DOHH2 (cell line): Measurements from ENCODE around the gene KDSR.

Source experiments
- H3F3A ChIP-seq: fragments of 200-600 bp; sonication (generic), shearing (Covaris generic); 2 replicates; pipeline ENCODE4 v1.6.0; 2016; ENCODE audit warnings: antibody characterized with exemption, mild to moderate bottlenecking; ENCODE audit not compliant: control insufficient read depth, insufficient read depth
- H3K27ac ChIP-seq: fragments of 200-600 bp; sonication (generic); 2 replicates; pipeline ENCODE4 v1.5.1; 2014; ENCODE audit warnings: low read depth, mild to moderate bottlenecking, low read length, moderate library complexity
- H3K27me3 ChIP-seq: fragments of 200-600 bp; sonication (generic); 2 replicates; pipeline ENCODE4 v1.6.1; 2014; ENCODE audit warnings: mild to moderate bottlenecking, low read length, mixed read lengths; ENCODE audit not compliant: control insufficient read depth
- H3K36me3 ChIP-seq: fragments of 200-600 bp; sonication (generic); 2 replicates; pipeline ENCODE4 v1.6.1; 2014; ENCODE audit warnings: mild to moderate bottlenecking, low read length, moderate library complexity, mixed read lengths; ENCODE audit not compliant: control insufficient read depth
- H3K4me1 ChIP-seq: fragments of 200-600 bp; sonication (generic); 2 replicates; pipeline ENCODE4 v1.6.1; 2014; ENCODE audit warnings: mild to moderate bottlenecking, low read length, mixed read lengths; ENCODE audit not compliant: control insufficient read depth
- H3K4me2 ChIP-seq: fragments of 200-600 bp; sonication (generic); 2 replicates; pipeline ENCODE4 v1.6.0; 2014; ENCODE audit warnings: mild to moderate bottlenecking, low read length, moderate library complexity
- H3K4me3 ChIP-seq: fragments of 200-600 bp; sonication (generic); 2 replicates; pipeline ENCODE4 v1.5.1; 2014; ENCODE audit warnings: mild to moderate bottlenecking, low read length, mixed read lengths
- H3K79me2 ChIP-seq: fragments of 200-600 bp; sonication (generic); 2 replicates; pipeline ENCODE4 v1.6.1; 2014; ENCODE audit warnings: mild to moderate bottlenecking, low read length, mixed read lengths; ENCODE audit not compliant: control insufficient read depth
- H3K9me2 ChIP-seq: fragments of 200-600 bp; sonication (generic); replicated peaks from 2 replicates; pipeline ENCODE4 v1.6.1; 2014; ENCODE audit warnings: mild to moderate bottlenecking, low read length, mixed read lengths; ENCODE audit not compliant: control insufficient read depth
- H3K9me3 ChIP-seq: fragments of 200-600 bp; sonication (generic); 2 replicates; pipeline ENCODE4 v1.6.1; 2014; ENCODE audit warnings: antibody characterized with exemption, low read length, mixed read lengths; ENCODE audit not compliant: control insufficient read depth, insufficient read depth
- H4K20me1 ChIP-seq: fragments of 200-600 bp; sonication (generic); 2 replicates; pipeline ENCODE4 v1.6.0; 2014; ENCODE audit warnings: low read depth, mild to moderate bottlenecking, antibody characterized with exemption, low read length, moderate library complexity; ENCODE audit not compliant: control insufficient read depth, insufficient read depth
- EZH2phosphoT487 ChIP-seq: fragments of 200-600 bp; sonication (generic); IDR thresholded peaks from 2 replicates; pipeline ENCODE4 v1.6.1; 2017; ENCODE audit warnings: borderline replicate concordance, mild to moderate bottlenecking, antibody characterized with exemption, low read length, moderate library complexity, mixed read lengths
- TF ChIP-seq, protein P1 (sequence below): fragments of 200-600 bp; sonication (generic); IDR thresholded peaks from one replicate; pipeline ENCODE4 v1.5.1; 2014; ENCODE audit warnings: antibody characterized with exemption, mild to moderate bottlenecking, low read depth, low read length; ENCODE audit not compliant: poor library complexity, severe bottlenecking

The KDSR gene

DNA sequence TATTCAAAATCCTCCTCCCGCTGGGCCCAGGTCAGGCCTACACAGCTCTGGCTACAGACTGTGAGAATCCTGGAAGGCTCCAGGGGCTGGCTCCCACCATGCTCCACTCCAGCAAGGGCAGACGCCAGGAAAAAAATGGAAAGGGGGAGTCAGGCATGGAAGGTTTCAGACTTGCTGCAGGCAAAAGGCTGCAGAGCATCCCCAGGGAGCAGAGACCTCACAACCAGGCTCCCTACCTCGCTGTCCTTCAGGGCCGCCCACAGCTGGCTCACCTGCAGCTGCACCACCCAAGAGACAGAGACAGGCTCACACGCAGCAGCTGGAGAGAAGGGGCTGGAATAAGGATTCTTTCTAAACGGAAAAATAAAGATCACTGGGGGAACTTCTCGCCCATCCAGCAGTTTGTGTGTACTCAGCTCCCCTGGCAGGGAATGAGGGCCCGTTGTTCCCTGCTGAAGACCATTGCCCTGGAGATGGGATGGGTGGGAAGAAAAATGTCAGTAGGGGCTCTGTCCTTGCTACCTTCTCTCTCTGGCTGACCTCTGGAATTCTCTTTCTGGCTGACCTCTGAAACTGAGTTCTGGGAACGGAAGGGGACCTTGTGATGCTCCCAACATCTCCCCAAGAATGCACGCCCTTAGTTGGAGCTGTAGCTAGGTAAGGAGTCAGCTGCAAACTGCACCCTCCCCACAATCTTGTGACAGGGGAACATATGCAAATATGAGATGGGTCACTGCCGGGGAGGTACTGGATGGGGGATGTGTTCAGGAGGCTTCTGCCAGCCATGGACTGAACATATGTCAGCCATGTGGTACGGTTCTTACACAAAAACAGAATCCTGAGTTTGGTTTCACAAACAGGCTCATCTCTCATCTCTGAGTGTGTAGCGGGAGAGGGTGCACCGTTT is 81.9 kb downstream of the KDSR start:
- Histone ChIP-seq H3K4me2 (peak overlapping the region; percentile 36), H4K20me1 (0 out of 2 replicates have a peak, but pooled peaks cover 12% of the 10 kb centered on the region)

DNA sequence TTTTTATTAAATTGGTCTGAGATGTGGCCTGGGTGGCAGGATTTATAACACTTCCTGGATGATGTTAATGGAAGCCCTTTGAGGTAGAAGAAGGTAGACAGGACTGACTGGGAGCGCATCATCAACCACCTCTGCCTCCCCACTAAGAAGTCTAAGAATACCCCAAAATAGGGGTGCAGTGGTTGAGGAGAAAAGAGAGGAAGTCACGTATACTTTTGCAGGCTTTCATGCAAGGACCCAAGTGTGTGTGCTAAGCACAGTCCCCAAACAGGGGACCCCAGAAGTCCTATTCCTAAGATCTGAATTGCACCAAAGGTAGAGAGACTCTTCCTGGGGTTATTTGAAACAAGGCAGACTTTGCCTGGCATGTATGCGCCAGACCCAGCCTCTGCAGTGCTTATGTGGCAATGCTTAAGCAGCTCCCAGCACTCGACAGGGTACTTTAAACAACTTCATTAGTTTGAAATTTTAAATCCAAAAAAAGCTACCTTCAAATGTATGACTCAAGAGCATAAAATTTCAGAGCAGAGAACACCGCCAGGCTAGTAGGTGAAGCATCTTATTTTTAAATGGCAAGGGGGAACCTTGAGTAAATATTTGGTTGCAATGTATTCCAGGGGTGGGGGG is 82.7 kb downstream of the KDSR start:
- H4K20me1 ChIP-seq, result 0 out of 2 replicates have a peak, but pooled peaks cover 12% of the 10 kb centered on the region
- peak overlapping the region; percentile 36 for H3K4me2 ChIP-seq
- H3K27ac ChIP-seq, result no peak overlapping the region
- no peaks in the 10 kb centered on the region for H3K27me3 ChIP-seq
- no peaks in the 10 kb centered on the region for H3F3A ChIP-seq
- no peak overlapping the region for H3K4me3 ChIP-seq
- H3K36me3 ChIP-seq, result peaks cover 92% of the 10 kb centered on the region
- no peaks in the 10 kb centered on the region for H3K9me3 ChIP-seq
- H3K4me1 ChIP-seq, result peaks cover 79% of the 10 kb centered on the region
- H3K9me2 ChIP-seq, result no peaks in the 10 kb centered on the region
- H3K79me2 ChIP-seq, result peaks cover 100% of the 10 kb centered on the region
- TF ChIP-seq, protein P1, sequence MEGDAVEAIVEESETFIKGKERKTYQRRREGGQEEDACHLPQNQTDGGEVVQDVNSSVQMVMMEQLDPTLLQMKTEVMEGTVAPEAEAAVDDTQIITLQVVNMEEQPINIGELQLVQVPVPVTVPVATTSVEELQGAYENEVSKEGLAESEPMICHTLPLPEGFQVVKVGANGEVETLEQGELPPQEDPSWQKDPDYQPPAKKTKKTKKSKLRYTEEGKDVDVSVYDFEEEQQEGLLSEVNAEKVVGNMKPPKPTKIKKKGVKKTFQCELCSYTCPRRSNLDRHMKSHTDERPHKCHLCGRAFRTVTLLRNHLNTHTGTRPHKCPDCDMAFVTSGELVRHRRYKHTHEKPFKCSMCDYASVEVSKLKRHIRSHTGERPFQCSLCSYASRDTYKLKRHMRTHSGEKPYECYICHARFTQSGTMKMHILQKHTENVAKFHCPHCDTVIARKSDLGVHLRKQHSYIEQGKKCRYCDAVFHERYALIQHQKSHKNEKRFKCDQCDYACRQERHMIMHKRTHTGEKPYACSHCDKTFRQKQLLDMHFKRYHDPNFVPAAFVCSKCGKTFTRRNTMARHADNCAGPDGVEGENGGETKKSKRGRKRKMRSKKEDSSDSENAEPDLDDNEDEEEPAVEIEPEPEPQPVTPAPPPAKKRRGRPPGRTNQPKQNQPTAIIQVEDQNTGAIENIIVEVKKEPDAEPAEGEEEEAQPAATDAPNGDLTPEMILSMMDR, result no peak
- no peak for TF ChIP-seq EZH2phosphoT487

More for the DNA sequence above, 81.9 kb downstream of the KDSR start:
- Histone ChIP-seq H3K27me3 (no peaks in the 10 kb centered on the region), H3K9me3 (no peaks in the 10 kb centered on the region), H3K79me2 (peaks cover 100% of the 10 kb centered on the region), H3F3A (no peaks in the 10 kb centered on the region), H3K4me3 (no peak overlapping the region), H3K9me2 (no peaks in the 10 kb centered on the region), H3K4me1 (peaks cover 83% of the 10 kb centered on the region), H3K36me3 (peaks cover 91% of the 10 kb centered on the region), H3K27ac (no peak overlapping the region)
- TF ChIP-seq EZH2phosphoT487, result no peak
- TF ChIP-seq, protein P1, result no peak

DNA sequence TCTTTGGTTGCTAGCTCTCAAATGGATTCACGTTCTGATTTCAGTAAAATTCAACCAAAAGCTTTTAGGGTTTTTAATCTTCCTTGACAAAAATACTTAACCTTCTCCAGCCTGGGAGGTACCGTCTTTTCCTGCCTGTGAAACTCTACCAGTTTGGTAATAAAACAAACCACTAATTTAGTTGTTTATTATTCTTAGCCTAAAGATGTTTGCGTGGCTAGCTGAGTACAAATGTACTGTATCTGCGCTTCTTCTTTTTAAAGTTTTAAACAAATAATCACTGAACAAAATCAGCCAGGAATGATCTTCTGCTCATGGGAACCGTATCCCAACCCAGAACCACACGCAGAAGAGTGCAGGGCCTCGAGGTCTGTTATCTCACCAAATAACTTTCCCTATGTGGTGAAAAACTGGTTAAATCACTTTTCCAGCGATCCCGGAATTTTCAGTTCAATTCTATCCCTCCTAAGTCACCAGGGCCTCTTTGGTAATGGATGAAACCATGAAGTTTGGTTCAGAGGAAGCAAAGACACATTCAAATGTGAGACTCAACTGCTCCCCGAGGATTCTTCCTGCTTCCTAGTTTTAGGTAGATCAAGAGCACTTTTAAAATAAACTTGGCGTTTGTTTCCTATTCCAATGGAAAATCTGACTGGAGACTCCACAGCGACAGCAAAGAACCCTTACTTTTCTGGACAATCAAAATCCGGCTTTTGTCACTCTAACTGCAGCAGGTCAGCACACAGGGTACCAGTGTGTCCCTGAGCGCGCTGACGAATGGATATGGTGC is 83.5 kb downstream of the KDSR start:
- no peak overlapping the region for H3K4me3 ChIP-seq
- H3K27ac ChIP-seq, result no peak overlapping the region
- peaks cover 79% of the 10 kb centered on the region for H3K4me1 ChIP-seq
- no peaks in the 10 kb centered on the region for H3K9me2 ChIP-seq
- H3K36me3 ChIP-seq, result peaks cover 92% of the 10 kb centered on the region
- H3K79me2 ChIP-seq, result peaks cover 100% of the 10 kb centered on the region
- no peaks in the 10 kb centered on the region for H3K27me3 ChIP-seq
- TF ChIP-seq, protein P1, result no peak
- TF ChIP-seq EZH2phosphoT487, result no peak
- no peaks in the 10 kb centered on the region for H3K9me3 ChIP-seq
- no peaks in the 10 kb centered on the region for H3F3A ChIP-seq
- peak overlapping the region; percentile 6 for H3K4me2 ChIP-seq
- peaks cover 18% of the 10 kb centered on the region; the same call in 1 of the 2 replicates for H4K20me1 ChIP-seq
